H1 (cell line): ENCODE measurements around the gene SMNDC1.

Source experiments
- CREB1 ChIP-seq: IDR thresholded peaks from 2 replicates; pipeline ENCODE4 v1.6.1; 2012; ENCODE audit warnings: inconsistent platforms
- CTCF ChIP-seq, 3 experiments: IDR thresholded peaks; 1 replicate in 2 of 3; 2 replicates in 1 of 3; pipeline versions ENCODE4 v1.5.1 to v1.6.1; 2011; ENCODE audit warnings: low read length in 3 of 3, mild to moderate bottlenecking in 3 of 3, inconsistent platforms in 2 of 3, low read depth in 1 of 3, moderate library complexity in 1 of 3; ENCODE audit not compliant: insufficient read depth in 1 of 3; ENCODE audit errors: control extremely low read depth in 1 of 3
- EZH2 ChIP-seq: fragments of 200-600 bp; sonication (generic); IDR thresholded peaks from 2 replicates; pipeline ENCODE4 v1.7.1; 2012; ENCODE audit warnings: low read depth, mild to moderate bottlenecking, moderate library complexity, low read length, inconsistent platforms; ENCODE audit not compliant: severe bottlenecking
- GABPA ChIP-seq: IDR thresholded peaks from 2 replicates; pipeline ENCODE4 v1.6.1; 2011; ENCODE audit warnings: mild to moderate bottlenecking, low read length, moderate library complexity, borderline replicate concordance; ENCODE audit not compliant: insufficient read depth
- HDAC2 ChIP-seq, 2 experiments: fragments of 300-600 bp in 1 of 2; sonication (generic) in 1 of 2; IDR thresholded peaks; 2 replicates each; pipeline ENCODE4 v1.6.1; 2011 to 2012; ENCODE audit warnings: low read depth in 2 of 2, low read length in 2 of 2, mild to moderate bottlenecking in 2 of 2, moderate library complexity in 2 of 2, borderline replicate concordance in 1 of 2, inconsistent platforms in 1 of 2
- JUND ChIP-seq: IDR thresholded peaks from 2 replicates; pipeline ENCODE4 v1.6.1; 2011; ENCODE audit warnings: mild to moderate bottlenecking, improper control_type of control experiment, low read length
- PHF8 ChIP-seq: fragments of 200-600 bp; sonication (generic); conservative IDR thresholded peaks from 2 replicates; pipeline ENCODE4 v1.7.1; 2012; ENCODE audit warnings: low read depth, mild to moderate bottlenecking, inconsistent platforms, low read length, moderate library complexity
- RFX5 ChIP-seq: IDR thresholded peaks from 2 replicates; pipeline ENCODE4 v1.6.1; 2011; ENCODE audit warnings: low read depth, low read length, improper control_type of control experiment, borderline replicate concordance
- SIN3A ChIP-seq, 2 experiments: IDR thresholded peaks in 1 of 2; conservative IDR thresholded peaks in 1 of 2; 2 replicates each; pipeline ENCODE4 v1.6.1; 2011 to 2012; ENCODE audit warnings: low read length in 2 of 2, improper control_type of control experiment in 1 of 2, low read depth in 1 of 2, mild to moderate bottlenecking in 1 of 2
- SRF ChIP-seq: IDR thresholded peaks from 2 replicates; pipeline ENCODE4 v1.6.1; 2011; ENCODE audit warnings: mild to moderate bottlenecking, low read depth, low read length, moderate library complexity
- TBP ChIP-seq: IDR thresholded peaks from 2 replicates; pipeline ENCODE4 v1.6.1; 2011; ENCODE audit warnings: low read depth, low read length, improper control_type of control experiment
- USF2 ChIP-seq: IDR thresholded peaks from 2 replicates; pipeline ENCODE4 v1.6.1; 2011; ENCODE audit warnings: low read length, improper control_type of control experiment

GRCh38 chr10:110340122-110340521 is 35.4 kb upstream of the SMNDC1 start:
- TF ChIP-seq HDAC2 (IDR thresholded peaks at IDR 0.05; ENCODE audit: borderline replicate concordance in 1 of 2, low read depth in 2 of 2, low read length in 2 of 2) = no peak
- TF ChIP-seq CTCF (IDR thresholded peaks at IDR 0.05; ENCODE audit: control extremely low read depth in 1 of 3, insufficient read depth in 1 of 3, low read depth in 1 of 3, low read length in 3 of 3) = no peak
- TF ChIP-seq CREB1 = no peak
- TF ChIP-seq PHF8 = no peak
- no peak for TF ChIP-seq USF2
- no peak for TF ChIP-seq GABPA
- TF ChIP-seq SIN3A (conservative IDR thresholded peaks at IDR 0.05 in 1 of 2, IDR thresholded peaks at IDR 0.05 in 1 of 2; ENCODE audit: low read depth in 1 of 2, low read length in 2 of 2) = no peak
- no peak for TF ChIP-seq JUND
- no peak for TF ChIP-seq SRF
- no peak for TF ChIP-seq TBP
- TF ChIP-seq RFX5 = no peak
- no peak for TF ChIP-seq EZH2
